Neural cell (in vitro differentiated cells): Measurements from ENCODE around the gene PECR.

ENCODE experiments used
- POLR2AphosphoS5 ChIP-seq: IDR thresholded peaks from 2 replicates; pipeline ENCODE4 v1.6.1; 2012
- SMC3 ChIP-seq: fragments of 450-650 bp; conservative IDR thresholded peaks from 2 replicates; pipeline ENCODE4 v1.6.1; 2014; ENCODE audit warnings: antibody characterized with exemption, mild to moderate bottlenecking, moderate library complexity; ENCODE audit not compliant: poor library complexity
- TF ChIP-seq, protein P1 (sequence below): fragments of 450-650 bp; IDR thresholded peaks from 2 replicates; pipeline ENCODE4 v1.5.1; 2014; ENCODE audit warnings: antibody characterized with exemption, mild to moderate bottlenecking, moderate library complexity; ENCODE audit not compliant: poor library complexity, severe bottlenecking
- TF ChIP-seq, protein P2 (sequence below): IDR thresholded peaks from 2 replicates; pipeline ENCODE4 v1.6.1; 2012; ENCODE audit warnings: borderline replicate concordance

DNA sequence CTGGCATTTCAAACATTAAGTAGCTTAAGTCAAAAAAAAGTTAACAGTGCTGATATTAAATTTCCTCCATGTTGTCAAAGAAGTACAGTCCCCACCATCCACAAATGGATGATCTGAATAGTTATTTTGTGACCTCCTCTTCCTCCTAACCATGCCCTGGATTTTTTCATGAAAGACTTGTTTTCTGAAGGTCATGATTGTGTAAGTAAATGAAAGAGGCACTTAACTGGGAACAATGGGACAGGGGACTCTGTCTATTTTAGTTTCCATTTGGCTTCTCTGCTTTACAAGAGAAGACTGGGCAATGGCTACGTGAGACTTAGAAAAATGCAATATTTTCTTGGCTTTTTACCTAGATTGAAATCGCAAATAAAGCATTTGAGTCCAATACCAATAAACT is 32.2 kb downstream of the PECR start:
- TF ChIP-seq, protein P1, sequence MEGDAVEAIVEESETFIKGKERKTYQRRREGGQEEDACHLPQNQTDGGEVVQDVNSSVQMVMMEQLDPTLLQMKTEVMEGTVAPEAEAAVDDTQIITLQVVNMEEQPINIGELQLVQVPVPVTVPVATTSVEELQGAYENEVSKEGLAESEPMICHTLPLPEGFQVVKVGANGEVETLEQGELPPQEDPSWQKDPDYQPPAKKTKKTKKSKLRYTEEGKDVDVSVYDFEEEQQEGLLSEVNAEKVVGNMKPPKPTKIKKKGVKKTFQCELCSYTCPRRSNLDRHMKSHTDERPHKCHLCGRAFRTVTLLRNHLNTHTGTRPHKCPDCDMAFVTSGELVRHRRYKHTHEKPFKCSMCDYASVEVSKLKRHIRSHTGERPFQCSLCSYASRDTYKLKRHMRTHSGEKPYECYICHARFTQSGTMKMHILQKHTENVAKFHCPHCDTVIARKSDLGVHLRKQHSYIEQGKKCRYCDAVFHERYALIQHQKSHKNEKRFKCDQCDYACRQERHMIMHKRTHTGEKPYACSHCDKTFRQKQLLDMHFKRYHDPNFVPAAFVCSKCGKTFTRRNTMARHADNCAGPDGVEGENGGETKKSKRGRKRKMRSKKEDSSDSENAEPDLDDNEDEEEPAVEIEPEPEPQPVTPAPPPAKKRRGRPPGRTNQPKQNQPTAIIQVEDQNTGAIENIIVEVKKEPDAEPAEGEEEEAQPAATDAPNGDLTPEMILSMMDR = no peak
- TF ChIP-seq, protein P2, sequence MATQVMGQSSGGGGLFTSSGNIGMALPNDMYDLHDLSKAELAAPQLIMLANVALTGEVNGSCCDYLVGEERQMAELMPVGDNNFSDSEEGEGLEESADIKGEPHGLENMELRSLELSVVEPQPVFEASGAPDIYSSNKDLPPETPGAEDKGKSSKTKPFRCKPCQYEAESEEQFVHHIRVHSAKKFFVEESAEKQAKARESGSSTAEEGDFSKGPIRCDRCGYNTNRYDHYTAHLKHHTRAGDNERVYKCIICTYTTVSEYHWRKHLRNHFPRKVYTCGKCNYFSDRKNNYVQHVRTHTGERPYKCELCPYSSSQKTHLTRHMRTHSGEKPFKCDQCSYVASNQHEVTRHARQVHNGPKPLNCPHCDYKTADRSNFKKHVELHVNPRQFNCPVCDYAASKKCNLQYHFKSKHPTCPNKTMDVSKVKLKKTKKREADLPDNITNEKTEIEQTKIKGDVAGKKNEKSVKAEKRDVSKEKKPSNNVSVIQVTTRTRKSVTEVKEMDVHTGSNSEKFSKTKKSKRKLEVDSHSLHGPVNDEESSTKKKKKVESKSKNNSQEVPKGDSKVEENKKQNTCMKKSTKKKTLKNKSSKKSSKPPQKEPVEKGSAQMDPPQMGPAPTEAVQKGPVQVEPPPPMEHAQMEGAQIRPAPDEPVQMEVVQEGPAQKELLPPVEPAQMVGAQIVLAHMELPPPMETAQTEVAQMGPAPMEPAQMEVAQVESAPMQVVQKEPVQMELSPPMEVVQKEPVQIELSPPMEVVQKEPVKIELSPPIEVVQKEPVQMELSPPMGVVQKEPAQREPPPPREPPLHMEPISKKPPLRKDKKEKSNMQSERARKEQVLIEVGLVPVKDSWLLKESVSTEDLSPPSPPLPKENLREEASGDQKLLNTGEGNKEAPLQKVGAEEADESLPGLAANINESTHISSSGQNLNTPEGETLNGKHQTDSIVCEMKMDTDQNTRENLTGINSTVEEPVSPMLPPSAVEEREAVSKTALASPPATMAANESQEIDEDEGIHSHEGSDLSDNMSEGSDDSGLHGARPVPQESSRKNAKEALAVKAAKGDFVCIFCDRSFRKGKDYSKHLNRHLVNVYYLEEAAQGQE = no peak
- no peak for TF ChIP-seq SMC3
- TF ChIP-seq POLR2AphosphoS5 = no peak
